Measurements from ENCODE around the gene ZIC1.

ZIC1 gene

DNA sequence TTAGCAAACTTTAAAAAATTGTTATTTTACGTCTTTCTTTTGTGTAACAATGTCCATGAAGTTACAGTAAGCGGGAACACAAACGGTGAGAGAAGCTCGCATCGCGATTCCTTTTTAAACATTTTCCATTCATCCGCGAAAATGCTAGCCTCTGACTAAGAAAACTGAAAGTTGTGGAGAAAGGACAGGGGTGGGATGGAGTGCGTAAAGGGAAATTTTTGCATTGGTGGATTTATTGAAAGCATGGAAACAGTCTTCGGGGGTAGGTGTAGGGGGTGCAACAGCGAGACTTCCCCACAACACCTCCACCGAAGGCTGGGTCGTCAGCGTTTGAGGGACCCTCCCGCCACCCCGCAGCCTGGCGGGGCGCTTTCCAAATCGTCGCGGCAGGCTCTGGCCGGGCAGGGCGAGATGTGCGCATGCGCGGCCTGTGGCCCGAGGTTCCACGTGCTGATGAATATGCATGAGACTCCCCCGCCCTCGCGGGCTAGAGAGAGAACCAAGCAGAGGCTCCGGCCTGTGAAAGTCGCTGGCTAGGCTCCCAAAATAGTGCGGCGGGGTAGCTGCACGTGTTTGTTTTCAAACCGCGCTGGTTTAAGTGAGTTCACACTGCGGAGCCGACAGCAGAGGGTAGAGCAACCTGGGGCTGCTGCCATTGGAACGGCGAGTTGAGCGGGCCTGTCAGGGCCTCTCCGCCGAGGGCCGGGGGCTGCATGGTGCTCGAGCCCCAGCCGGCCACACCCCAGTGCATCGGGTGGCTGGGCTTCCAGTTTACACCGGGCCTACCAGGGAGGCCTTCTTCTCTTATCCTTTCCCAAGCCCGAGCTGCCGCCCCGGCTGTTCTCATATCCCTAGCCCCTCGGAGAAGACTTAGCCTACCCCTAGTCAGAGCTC is 9.9 kb downstream of the ZIC1 start:
- TF ChIP-seq YY1 (IDR thresholded peaks at IDR 0.05; ENCODE audit: insufficient read depth, insufficient read length) (no peak), SUZ12 (IDR thresholded peaks at IDR 0.05; ENCODE audit: extremely low read depth, insufficient read depth, insufficient read length) (peak; percentile 72)
- H3K9me3 ChIP-seq (ENCODE audit: insufficient read depth, low read length), result no peaks in the 10 kb centered on the region
- H3K4me1 ChIP-seq (ENCODE audit: insufficient read depth, insufficient read length), result peaks cover 7% of the 10 kb centered on the region
- H3K36me3 ChIP-seq (ENCODE audit: insufficient read depth, insufficient read length, low read length), result no peaks in the 10 kb centered on the region
- DNase-seq (ENCODE audit: low read depth, low spot score), result no peak
- peak overlapping the region; percentile 53 for H3K4me3 ChIP-seq (ENCODE audit: insufficient read length, low read depth)
- H3K27me3 ChIP-seq (ENCODE audit: insufficient read depth, insufficient read length), result peaks cover 100% of the 10 kb centered on the region
- peak overlapping the region; percentile 24 for H3K9ac ChIP-seq (ENCODE audit: insufficient read length, low read depth)

DNA sequence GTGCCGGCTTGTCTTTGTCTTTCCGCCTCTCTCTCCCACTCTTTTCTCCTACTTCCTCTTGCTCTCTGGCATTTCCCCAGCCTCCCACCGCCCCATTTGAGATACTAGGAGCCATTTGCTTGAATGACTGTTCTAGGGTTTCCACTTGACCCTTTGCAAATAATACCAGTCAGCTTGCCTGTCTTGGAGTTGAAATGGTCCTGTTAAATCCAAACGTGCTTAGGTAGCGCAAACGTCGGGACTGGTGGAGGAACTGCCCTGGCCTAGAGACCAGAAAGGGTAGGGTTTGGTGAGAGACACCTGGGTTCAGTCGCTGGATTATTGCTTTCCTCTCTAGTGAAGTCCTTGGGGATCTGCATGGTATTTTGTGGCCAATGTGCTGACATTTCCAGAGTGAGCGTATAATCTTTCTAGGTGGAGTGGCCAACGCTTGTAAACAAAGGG is 10.6 kb downstream of the ZIC1 start:
- Histone ChIP-seq H3K27me3 (ENCODE audit: insufficient read depth, insufficient read length) (peaks cover 100% of the 10 kb centered on the region), H3K9ac (ENCODE audit: insufficient read length, low read depth) (no peak overlapping the region), H3K4me3 (ENCODE audit: insufficient read length, low read depth) (no peak overlapping the region), H3K36me3 (ENCODE audit: insufficient read depth, insufficient read length, low read length) (no peaks in the 10 kb centered on the region), H3K9me3 (ENCODE audit: insufficient read depth, low read length) (no peaks in the 10 kb centered on the region), H3K4me1 (ENCODE audit: insufficient read depth, insufficient read length) (peaks cover 7% of the 10 kb centered on the region)
- DNase-seq (ENCODE audit: low read depth, low spot score), result no peak
- TF ChIP-seq YY1 (IDR thresholded peaks at IDR 0.05; ENCODE audit: insufficient read depth, insufficient read length), result no peak
- no peak for TF ChIP-seq SUZ12 (IDR thresholded peaks at IDR 0.05; ENCODE audit: extremely low read depth, insufficient read depth, insufficient read length)
- TF ChIP-seq ZNF274 (IDR thresholded peaks at IDR 0.05; ENCODE audit: low read depth, low read length), result no peak

DNA sequence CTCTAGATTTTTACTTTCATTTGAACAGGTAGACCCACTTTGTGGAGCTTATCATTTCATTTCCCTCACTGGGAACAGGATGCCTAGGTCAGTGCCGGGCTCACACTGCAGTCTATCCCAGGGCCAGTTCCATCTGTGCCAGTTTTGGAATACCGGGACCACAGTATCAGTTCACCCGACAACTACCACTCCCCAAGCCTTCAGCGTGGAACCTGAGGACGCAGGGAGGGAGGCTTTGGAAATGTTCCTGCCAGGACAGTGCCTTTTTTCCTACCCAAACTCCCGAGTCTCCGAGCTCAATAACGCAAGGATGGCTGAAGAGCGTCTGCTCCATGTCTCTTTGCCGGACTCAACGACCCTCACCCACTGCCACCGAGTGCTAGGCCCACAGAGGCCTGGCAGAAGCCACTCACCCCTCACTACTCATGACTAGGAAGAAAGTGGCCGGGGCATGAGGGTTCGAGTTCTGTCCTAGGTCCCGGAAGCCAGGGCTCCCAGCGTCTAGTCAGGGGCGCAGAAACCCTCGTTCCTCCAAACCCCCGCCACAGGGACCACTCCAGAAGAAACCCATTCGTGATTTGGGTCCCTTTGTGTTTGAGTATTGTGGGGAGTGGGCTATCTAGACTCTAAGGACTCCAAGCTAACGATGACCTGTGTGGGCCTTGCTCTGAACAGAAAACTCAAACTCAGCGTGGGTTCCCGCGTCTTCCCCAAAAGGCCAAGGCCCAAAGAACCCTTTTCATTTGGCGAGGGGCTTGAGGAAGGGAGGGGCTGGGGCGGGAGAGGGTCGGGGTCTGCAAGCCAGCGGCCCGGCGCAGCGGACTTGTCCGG is 11.4 kb downstream of the ZIC1 start:
- no peaks in the 10 kb centered on the region for H3K36me3 ChIP-seq (ENCODE audit: insufficient read depth, insufficient read length, low read length)
- peaks cover 7% of the 10 kb centered on the region for H3K4me1 ChIP-seq (ENCODE audit: insufficient read depth, insufficient read length)
- H3K4me3 ChIP-seq (ENCODE audit: insufficient read length, low read depth), result peak overlapping the region; percentile 42
- no peak for DNase-seq (ENCODE audit: low read depth, low spot score)
- H3K27me3 ChIP-seq (ENCODE audit: insufficient read depth, insufficient read length), result peaks cover 100% of the 10 kb centered on the region
- no peaks in the 10 kb centered on the region for H3K9me3 ChIP-seq (ENCODE audit: insufficient read depth, low read length)
- TF ChIP-seq ZNF274 (IDR thresholded peaks at IDR 0.05; ENCODE audit: low read depth, low read length) (no peak), SUZ12 (IDR thresholded peaks at IDR 0.05; ENCODE audit: extremely low read depth, insufficient read depth, insufficient read length) (peak; percentile 76), YY1 (IDR thresholded peaks at IDR 0.05; ENCODE audit: insufficient read depth, insufficient read length) (no peak)
- no peak overlapping the region for H3K9ac ChIP-seq (ENCODE audit: insufficient read length, low read depth)

DNA sequence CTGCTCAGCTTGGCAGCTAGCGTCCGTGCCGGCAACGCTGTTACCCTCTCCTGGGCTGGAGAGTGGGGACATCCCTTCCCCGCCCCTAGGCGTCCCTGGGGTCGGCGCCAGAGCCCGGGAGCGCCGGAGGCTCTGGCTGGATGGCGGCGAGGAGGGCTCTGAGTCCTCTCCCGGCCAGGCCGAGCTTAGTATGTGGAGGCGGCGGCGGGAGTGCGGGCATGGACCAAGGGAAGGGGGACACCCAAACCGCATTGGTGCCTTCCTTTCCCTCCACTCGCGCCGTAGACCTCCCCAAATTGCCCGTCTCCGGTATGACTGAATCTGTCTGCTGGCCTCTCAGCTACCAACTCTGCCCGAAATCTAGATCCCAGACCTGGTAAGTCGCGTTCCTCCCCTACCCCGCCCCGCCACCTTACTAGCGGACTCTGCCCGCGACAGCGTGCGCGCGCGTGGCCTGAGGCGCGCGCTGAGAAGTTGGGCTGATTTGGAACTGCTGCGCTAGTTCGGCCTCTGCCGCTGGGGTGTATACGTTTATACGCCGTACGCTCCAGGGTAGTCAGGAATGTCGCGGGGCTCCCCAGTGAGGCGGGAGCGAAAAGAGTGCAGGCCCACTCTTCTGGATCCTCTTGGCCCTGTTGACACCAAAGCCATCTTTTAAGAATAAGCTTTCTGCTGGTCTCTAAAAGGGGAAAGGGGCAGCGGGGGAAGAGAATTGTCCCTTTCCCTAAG is 12.2 kb downstream of the ZIC1 start:
- Histone ChIP-seq H3K9me3 (ENCODE audit: insufficient read depth, low read length) (no peaks in the 10 kb centered on the region), H3K4me1 (ENCODE audit: insufficient read depth, insufficient read length) (peaks cover 7% of the 10 kb centered on the region), H3K36me3 (ENCODE audit: insufficient read depth, insufficient read length, low read length) (no peaks in the 10 kb centered on the region), H3K4me3 (ENCODE audit: insufficient read length, low read depth) (peak overlapping the region; percentile 42), H3K9ac (ENCODE audit: insufficient read length, low read depth) (peak overlapping the region; percentile 42), H3K27me3 (ENCODE audit: insufficient read depth, insufficient read length) (peaks cover 100% of the 10 kb centered on the region)
- no peak for TF ChIP-seq ZNF274 (IDR thresholded peaks at IDR 0.05; ENCODE audit: low read depth, low read length)
- TF ChIP-seq SUZ12 (IDR thresholded peaks at IDR 0.05; ENCODE audit: extremely low read depth, insufficient read depth, insufficient read length), result peak; percentile 20
- DNase-seq (ENCODE audit: low read depth, low spot score), result no peak

DNA sequence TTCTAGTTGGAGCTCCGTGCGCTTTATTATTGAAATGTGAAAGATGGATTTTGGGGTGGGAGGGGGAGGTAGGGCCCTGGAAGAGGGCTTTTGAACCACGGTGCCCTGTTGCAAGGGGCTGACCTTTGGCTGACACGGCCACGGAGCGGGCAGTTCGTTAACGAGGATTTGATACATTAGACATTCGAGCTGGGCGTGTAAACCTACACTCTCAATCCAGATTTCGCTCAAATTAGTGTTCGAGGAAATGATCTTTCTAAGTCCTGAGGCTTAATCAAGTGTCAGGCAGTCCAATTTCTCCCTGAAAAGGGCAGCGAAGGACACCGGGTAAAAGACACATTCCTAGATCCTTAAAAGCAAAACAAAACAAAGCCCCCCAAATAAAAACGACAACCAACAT is 13.0 kb downstream of the ZIC1 start:
- Histone ChIP-seq H3K36me3 (ENCODE audit: insufficient read depth, insufficient read length, low read length) (no peaks in the 10 kb centered on the region), H3K9ac (ENCODE audit: insufficient read length, low read depth) (no peak overlapping the region), H3K4me3 (ENCODE audit: insufficient read length, low read depth) (no peak overlapping the region), H3K27me3 (ENCODE audit: insufficient read depth, insufficient read length) (peaks cover 99% of the 10 kb centered on the region), H3K4me1 (ENCODE audit: insufficient read depth, insufficient read length) (peaks cover 7% of the 10 kb centered on the region), H3K9me3 (ENCODE audit: insufficient read depth, low read length) (no peaks in the 10 kb centered on the region)
- DNase-seq (ENCODE audit: low read depth, low spot score), result no peak
- TF ChIP-seq YY1 (IDR thresholded peaks at IDR 0.05; ENCODE audit: insufficient read depth, insufficient read length) (no peak), ZNF274 (IDR thresholded peaks at IDR 0.05; ENCODE audit: low read depth, low read length) (no peak), SUZ12 (IDR thresholded peaks at IDR 0.05; ENCODE audit: extremely low read depth, insufficient read depth, insufficient read length) (no peak)

DNA sequence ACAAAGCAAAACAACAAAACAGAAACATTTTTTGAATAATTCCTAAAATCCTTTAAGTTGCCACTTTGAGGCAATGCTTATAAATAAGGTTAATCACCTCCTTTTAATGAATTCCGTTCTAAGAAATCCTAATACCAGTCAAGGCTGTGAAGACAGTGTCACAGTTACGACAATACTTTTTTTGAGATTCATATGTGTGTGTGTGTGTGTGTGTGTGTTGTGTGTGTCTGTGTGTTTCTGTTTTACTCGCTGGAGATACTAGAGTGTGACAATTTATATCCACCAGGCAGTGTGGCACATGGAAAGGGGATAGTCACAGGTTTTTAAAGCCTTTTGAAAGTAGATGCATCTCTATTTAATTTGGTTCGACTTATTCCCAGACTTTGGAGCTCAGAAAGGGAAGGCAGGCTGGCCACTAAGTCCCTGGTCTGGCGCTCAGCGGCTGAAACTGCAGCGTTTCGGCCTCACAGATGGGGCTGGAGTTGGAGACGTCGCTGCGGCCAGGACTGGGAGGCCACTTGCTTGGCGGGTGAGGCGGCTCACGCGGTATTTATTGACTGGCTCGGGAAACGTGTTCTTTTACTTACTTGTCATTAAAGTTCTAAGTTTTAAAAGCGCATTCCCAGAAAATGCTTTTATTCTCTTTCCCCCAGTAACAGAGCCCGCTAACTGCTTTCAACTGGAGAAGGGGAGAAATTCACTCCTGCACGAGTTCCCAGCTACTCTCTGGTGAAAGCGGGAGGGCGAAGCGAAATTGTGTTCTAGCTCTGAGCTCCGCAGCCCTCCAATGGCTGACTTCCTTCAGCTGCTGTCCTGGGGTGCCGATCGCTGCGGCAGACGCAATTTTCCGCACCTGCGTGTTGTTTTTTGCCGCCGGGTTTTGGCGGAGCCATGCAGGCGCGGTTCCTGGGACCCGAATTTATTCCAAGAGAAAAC is 13.7 kb downstream of the ZIC1 start:
- DNase-seq (ENCODE audit: low read depth, low spot score), result no peak
- Histone ChIP-seq H3K4me1 (ENCODE audit: insufficient read depth, insufficient read length) (peaks cover 7% of the 10 kb centered on the region), H3K9me3 (ENCODE audit: insufficient read depth, low read length) (no peaks in the 10 kb centered on the region), H3K36me3 (ENCODE audit: insufficient read depth, insufficient read length, low read length) (no peaks in the 10 kb centered on the region), H3K9ac (ENCODE audit: insufficient read length, low read depth) (no peak overlapping the region), H3K27me3 (ENCODE audit: insufficient read depth, insufficient read length) (peaks cover 99% of the 10 kb centered on the region), H3K4me3 (ENCODE audit: insufficient read length, low read depth) (peak overlapping the region; percentile 24)
- TF ChIP-seq ZNF274 (IDR thresholded peaks at IDR 0.05; ENCODE audit: low read depth, low read length), result no peak
- TF ChIP-seq SUZ12 (IDR thresholded peaks at IDR 0.05; ENCODE audit: extremely low read depth, insufficient read depth, insufficient read length), result peak; percentile 93

Data from NT2/D1 (cell line).